Measurements from ENCODE around the gene ZNF618.

ZNF618 gene

GRCh38 chr9:113910036-113910639 lies 34.0 kb downstream of the ZNF618 start:
- no peaks in the 10 kb centered on the region for H3K27me3 ChIP-seq
- no peak for DNase-seq
- no peaks in the 10 kb centered on the region for H3K36me3 ChIP-seq
- no peaks in the 10 kb centered on the region for H3K9me3 ChIP-seq
- no peak overlapping the region for H3K27ac ChIP-seq
- no peak overlapping the region for H3K4me3 ChIP-seq
- peaks cover 4 to 74% (median 59%) of the 10 kb centered on the region in 4 donors for H3K4me1 ChIP-seq
- intact Hi-C loops (cut with DNase I; ENCODE audit: low total_unique reads), result no loop called here
- TF ChIP-seq CTCF (IDR thresholded peaks at IDR 0.05), result no peak

DNA sequence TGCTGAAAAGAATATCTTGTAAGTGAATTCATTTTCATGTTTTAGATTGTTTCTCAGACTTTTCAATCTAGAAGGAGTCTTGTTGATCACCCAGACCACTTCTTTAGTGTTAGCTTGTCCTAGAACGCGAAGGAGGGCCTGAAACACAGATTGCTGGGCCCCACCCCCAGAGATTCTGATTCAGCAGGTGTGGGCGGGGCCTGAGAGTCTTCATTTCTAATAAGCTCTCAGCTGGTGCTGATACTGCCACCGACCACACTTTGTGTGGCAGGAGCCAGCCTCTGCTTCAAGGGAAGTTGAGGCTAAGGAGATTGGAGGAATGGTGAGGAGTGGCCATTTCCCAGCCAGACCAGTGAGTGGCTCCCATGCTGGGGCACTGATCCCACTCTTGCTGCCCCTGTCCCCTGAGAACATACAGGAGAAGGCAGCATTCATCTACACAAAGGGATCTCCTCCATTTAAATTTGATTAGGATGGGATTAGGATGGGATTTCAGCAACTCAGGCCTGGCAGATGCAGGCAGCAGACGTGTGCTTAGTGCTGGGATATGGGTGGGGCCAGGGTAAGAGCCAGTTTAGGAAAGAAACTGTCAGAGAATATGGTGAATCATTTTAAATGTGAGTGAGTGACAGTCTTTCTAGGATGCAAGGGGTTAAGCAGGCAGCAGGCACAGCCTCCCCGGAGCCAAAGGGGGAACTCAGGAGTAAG lies 35.9 kb downstream of the ZNF618 start:
- Histone ChIP-seq H3K27me3 (no peaks in the 10 kb centered on the region), H3K4me3 (no peak overlapping the region), H3K4me1 (peaks cover 4 to 62% (median 49%) of the 10 kb centered on the region in 4 donors), H3K27ac (peak overlapping the region; percentile 78 to 87), H3K36me3 (no peaks in the 10 kb centered on the region), H3K9me3 (no peaks in the 10 kb centered on the region)
- intact Hi-C loops (cut with DNase I; ENCODE audit: low total_unique reads), result no loop called here
- TF ChIP-seq CTCF (IDR thresholded peaks at IDR 0.05), result no peak
- DNase-seq, result no peak

DNA sequence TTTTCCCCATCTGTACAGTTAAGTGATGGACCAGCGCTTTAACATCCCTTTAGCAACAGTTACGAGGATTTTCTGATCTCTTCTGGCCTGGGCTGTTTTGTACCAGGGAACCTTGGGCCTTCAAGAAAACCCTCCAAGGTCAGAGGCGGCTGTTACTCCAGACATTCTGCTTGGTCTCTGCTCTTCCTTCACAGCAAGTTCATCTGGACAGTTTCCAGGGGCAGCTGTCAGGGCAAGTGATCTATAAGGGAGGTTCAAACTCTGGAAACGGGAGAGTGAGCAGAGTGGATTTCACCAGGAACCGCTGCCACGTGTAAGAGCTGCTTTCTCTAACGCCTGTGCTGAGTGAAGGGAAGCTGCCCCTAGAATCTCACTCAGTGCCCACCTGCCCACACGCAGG lies 36.7 kb downstream of the ZNF618 start:
- Histone ChIP-seq H3K27ac (peak overlapping the region; percentile 78 to 87), H3K27me3 (no peaks in the 10 kb centered on the region), H3K4me3 (no peak overlapping the region), H3K4me1 (peaks cover 4 to 54% (median 42%) of the 10 kb centered on the region in 4 donors), H3K9me3 (no peaks in the 10 kb centered on the region), H3K36me3 (no peaks in the 10 kb centered on the region)
- DNase-seq, result no peak
- TF ChIP-seq CTCF (IDR thresholded peaks at IDR 0.05), result no peak
- intact Hi-C loops (cut with DNase I; ENCODE audit: low total_unique reads), result no loop called here

GRCh38 chr9:113913426-113914195 lies 37.5 kb downstream of the ZNF618 start:
- Histone ChIP-seq H3K36me3 (no peaks in the 10 kb centered on the region), H3K27me3 (no peaks in the 10 kb centered on the region), H3K4me1 (peaks cover 4 to 57% (median 46%) of the 10 kb centered on the region in 4 donors), H3K27ac (peak overlapping the region; percentile 78 to 87), H3K4me3 (no peak overlapping the region), H3K9me3 (no peaks in the 10 kb centered on the region)
- intact Hi-C loops (cut with DNase I; ENCODE audit: low total_unique reads), result no loop called here
- no peak for TF ChIP-seq CTCF (IDR thresholded peaks at IDR 0.05)
- peak; percentile 67 to 90 for DNase-seq

GRCh38 chr9:113914517-113914916 lies 38.4 kb downstream of the ZNF618 start:
- no peaks in the 10 kb centered on the region for H3K36me3 ChIP-seq
- H3K27ac ChIP-seq, result peak overlapping the region; percentile 78 to 87
- no peak for TF ChIP-seq CTCF (IDR thresholded peaks at IDR 0.05)
- DNase-seq, result no peak
- H3K27me3 ChIP-seq, result no peaks in the 10 kb centered on the region
- H3K4me1 ChIP-seq, result peaks cover 4 to 66% (median 55%) of the 10 kb centered on the region in 4 donors
- H3K9me3 ChIP-seq, result no peaks in the 10 kb centered on the region
- H3K4me3 ChIP-seq, result no peak overlapping the region
- intact Hi-C loops (cut with DNase I; ENCODE audit: low total_unique reads), result no loop called here

Data from tibial artery (tissue), 4 donors.